NCI-H510A treated with DMSO at 0.1 percent for 48 hours (cell line): ENCODE measurements around the gene SLC34A1.
"Not testable (repeated sequence)": the region's sequence is repeated elsewhere in the genome, so short reads cannot be mapped to it uniquely, and the experiment has no call there.

Source experiments
- DNase-seq: peaks from one replicate; lab custom pipeline; 2025; lab: John Stamatoyannopoulos, UW

Gene SLC34A1, protein sequence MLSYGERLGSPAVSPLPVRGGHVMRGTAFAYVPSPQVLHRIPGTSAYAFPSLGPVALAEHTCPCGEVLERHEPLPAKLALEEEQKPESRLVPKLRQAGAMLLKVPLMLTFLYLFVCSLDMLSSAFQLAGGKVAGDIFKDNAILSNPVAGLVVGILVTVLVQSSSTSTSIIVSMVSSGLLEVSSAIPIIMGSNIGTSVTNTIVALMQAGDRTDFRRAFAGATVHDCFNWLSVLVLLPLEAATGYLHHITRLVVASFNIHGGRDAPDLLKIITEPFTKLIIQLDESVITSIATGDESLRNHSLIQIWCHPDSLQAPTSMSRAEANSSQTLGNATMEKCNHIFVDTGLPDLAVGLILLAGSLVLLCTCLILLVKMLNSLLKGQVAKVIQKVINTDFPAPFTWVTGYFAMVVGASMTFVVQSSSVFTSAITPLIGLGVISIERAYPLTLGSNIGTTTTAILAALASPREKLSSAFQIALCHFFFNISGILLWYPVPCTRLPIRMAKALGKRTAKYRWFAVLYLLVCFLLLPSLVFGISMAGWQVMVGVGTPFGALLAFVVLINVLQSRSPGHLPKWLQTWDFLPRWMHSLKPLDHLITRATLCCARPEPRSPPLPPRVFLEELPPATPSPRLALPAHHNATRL

DNA sequence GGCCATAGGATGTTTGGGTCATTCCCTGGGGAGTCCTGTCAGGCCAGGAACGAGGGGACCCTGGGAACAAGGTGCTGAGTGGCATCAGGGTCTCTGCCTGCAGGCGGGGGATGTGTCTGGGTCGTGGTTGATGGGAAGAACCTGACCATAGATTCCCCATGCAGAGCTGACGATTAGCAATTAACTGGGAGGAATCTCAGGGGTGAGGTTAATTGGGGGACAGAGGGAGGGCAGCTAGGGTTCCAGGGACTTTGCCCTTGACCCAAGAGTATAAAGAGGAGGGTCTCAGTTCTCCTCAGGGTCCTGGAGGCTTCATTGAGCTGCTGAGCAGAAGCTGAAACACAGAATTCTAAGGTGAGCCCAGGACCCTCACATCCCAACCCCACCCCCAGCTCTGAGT is at the start of gene SLC34A1:
Gene SLC34A1 (plus strand): TSS at position 301 of the 400 bp plus-strand sequence. CDS start 1,308 bp downstream, outside the sequence.
- no peak for DNase-seq

DNA sequence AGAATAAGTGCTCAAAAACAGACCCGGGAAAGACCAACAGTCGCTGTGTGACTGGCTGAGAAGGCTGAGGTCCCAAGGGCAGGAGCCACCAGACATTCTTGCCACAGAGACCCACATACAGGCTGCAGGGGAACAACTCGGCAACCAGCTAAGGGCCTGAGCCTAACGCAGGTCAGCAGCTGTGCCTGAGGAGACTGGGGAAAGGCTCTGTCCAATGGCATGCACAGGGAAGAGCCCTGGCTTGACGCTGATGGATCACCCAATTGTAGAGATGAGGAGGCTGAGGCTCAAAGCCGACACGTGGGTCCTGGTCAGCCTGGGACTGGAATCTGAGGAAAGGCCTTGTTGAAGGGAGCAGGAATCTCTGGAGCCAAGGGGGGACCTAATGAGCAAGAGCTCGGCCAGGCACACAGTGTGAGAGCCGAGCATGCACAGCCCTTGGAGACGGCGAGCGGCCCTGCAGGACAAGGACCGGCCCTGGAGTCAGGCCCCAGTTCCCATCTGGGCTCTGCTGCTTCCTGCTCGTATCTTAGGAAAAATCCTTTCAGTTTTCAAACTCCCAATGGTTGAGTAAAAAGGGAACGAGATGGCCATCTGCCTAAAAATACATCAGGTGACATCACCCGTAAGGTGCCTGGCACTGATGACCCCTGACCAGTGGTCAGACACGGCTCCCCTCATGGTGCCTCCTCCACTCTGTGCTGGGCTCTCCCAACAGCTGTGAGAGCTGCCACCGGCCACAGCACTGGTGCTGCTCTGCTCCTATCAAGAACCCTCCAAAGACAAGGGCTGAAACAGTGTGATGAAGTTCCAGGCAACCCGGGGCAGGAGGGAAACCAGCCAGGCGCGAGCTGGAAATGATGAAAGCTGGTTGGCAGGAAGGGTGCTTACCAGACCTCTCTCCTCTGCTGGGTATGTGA is 49.2 kb upstream of the SLC34A1 start:
- DNase-seq = no peak

GRCh38 chr5:177335701-177336065 is 48.6 kb upstream of the SLC34A1 start:
- no peak for DNase-seq

- no peak for DNase-seq
These were observed 48.1 kb upstream of the SLC34A1 start for GRCh38 chr5:177336112-177336511.

DNA sequence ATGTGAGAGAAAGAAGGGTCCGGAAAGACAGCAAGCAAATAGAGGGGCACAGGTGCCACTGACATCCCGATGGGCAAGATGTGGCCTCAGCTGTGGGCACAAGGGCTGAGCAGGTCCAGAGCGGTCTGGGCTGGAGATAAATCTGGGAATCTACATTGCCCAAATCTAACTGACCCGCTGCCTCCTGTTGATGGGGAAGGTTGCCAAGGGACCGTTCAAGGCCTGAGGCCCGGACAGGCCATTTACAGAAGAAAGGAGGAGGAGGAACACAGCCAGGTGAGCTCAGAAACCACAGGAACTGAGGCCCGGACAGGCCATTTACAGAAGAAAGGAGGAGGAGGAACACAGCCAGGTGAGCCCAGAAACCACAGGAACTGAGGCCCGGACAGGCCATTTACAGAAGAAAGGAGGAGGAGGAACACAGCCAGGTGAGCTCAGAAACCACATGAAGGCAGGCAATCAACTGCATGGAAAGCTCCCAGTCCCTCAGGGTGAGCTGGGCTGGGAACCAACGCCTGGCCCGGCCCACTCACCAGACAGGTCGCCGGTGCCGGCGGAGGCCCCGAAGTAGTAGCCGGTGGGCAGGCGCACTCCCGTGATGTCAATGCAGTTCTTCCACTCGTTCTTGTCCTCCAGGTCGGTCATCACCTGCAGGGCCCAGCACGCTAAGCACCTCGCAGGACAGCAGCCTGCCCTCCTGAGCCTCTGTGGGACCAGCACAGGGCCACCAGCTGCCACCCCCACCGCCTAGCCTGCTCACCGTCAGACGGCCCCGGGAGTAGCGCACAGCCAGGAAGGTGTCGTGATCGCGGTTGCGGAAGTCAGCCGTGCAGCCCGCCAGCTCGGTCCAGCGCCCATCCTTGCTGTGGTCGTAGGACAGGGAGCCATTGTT is 47.4 kb upstream of the SLC34A1 start:
- no peak for DNase-seq

GRCh38 chr5:177338251-177339106 is 45.8 kb upstream of the SLC34A1 start:
- DNase-seq = no peak

DNA sequence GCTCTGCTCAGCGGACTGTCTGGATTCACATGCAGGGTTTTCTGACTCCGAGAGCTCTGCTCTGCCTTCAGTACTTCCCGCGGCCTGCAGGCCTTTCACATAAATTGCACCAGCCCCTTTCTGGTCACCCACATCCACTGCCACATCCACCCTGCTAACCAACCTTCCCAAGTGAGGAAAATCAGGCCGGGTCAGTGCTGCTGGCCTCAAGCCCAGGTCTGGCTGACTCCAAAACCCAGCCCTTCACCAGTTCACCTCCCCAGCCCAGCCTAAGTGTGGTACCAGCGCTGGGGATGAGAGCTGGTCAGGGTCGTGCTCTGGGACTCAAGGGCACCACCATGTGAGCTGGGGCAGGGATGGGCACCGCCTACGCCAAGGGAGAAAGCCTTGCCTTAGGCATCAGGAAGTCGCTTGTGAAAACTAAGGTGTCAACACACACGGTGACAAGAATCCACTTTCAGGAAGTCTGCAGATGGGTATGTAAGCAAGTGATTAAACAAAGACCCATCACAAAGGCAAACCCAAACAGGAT is 45.1 kb upstream of the SLC34A1 start:
- DNase-seq = no peak

DNA sequence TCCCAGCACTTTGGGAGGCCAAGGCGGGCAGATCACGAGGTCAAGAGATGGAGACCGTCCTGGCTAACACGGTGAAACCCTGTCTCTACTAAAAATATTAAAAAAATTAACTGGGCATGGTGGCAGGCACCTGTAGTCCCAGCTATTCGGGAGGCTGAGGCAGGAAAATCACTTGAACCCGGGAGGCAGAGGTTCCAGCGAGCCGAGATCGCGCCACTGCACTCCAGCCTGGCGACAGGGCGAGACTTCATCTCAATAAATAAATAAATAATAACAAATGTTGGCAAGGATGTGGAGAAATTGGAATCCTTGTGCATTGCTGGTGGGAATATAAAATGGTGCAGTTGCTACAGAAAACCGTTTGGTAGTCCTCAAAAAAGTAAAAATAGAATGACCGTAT is 41.2 kb upstream of the SLC34A1 start:
- not testable (repeated sequence) for DNase-seq

- DNase-seq = no peak
These were observed 40.5 kb upstream of the SLC34A1 start for GRCh38 chr5:177343777-177344176.

DNA sequence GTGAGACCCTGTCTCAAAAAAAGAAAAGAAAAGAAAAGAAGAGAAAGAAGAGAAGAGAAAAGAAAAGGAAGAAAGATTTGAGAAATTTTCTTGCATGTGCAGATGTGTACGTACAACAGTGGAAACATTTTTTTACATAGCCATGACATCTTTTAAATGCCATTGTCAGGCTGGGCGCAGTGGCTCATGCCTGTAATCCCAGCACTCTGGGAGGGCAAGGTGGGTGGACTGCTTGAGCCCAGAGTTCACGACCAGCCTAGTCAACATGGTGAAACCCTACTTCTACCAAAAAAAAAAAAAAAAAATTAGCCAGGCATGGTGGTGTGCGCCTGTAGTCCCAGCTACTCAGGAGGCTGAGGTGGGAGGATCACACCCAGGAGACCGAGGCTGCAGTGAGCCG is 39.3 kb upstream of the SLC34A1 start:
- no peak for DNase-seq

GRCh38 chr5:177346820-177347219 is 37.4 kb upstream of the SLC34A1 start:
- no peak for DNase-seq

DNA sequence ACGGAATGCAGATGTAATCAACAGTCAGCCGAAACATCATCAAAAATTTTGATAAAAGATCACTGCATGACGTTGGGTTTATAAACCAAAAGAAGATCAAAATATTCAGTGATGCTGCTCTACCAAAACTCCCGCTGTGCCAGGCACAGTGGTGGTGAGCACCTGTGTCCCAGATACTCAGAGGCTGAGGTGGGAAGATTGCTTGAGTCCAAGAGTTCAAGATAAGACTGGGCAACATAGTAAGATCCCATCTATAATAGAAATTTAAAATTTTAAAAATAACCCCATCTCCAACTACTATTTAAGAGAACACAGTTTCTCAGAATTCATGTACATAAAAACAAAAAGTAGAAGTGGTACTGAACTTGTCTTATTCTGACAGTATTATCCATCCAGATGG is 36.5 kb upstream of the SLC34A1 start:
- DNase-seq = no peak

GRCh38 chr5:177349362-177349647 is 34.9 kb upstream of the SLC34A1 start:
- DNase-seq = no peak

DNA sequence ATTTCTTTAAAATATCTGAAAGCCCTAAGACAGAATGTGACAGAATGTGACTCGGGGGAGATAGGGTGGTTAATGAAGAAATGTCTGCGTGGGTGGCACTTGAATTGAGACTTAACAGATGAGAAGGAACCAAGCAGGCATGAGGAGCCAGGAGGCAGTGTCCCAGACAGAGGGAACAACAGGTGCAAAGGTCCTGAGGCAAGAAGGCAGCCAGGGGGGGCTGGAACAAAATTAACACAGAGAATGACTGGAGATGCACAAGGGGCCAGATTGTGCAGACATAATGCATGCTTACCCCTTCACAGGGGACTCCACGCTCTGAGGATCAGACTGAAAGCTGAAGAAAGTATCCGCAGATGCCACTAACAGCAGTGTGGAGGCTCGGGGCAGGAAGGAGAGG is 34.5 kb upstream of the SLC34A1 start:
- DNase-seq = no peak

DNA sequence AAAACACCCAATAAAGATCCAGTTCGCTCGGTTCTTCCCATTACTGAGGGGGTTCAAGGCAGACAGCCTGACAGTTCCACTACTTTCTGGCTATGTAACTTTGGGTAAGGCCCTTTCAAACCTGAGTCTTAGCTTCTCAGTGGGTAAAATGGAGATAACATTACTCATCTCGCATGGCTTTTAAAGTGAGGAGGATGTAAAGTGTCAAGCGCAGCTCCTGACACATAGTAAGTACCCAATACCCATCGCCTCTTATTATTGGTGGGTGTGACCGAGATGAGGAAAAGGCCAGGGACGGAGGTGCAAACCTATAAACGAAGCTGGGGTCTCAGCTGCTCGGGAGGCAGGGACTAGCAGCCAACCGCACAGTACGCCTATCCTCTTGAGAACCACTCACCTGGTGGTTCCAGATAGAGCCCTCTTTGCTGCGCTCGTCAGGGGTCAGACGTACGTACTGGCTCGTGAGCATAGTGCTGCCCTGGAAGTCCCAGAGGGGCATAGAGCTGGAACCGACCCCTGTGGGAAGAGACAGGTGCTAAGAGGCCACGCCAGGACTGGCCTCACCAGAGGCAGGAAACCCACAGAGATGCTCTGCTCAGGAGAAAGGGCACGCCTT is 33.4 kb upstream of the SLC34A1 start:
- no peak for DNase-seq

DNA sequence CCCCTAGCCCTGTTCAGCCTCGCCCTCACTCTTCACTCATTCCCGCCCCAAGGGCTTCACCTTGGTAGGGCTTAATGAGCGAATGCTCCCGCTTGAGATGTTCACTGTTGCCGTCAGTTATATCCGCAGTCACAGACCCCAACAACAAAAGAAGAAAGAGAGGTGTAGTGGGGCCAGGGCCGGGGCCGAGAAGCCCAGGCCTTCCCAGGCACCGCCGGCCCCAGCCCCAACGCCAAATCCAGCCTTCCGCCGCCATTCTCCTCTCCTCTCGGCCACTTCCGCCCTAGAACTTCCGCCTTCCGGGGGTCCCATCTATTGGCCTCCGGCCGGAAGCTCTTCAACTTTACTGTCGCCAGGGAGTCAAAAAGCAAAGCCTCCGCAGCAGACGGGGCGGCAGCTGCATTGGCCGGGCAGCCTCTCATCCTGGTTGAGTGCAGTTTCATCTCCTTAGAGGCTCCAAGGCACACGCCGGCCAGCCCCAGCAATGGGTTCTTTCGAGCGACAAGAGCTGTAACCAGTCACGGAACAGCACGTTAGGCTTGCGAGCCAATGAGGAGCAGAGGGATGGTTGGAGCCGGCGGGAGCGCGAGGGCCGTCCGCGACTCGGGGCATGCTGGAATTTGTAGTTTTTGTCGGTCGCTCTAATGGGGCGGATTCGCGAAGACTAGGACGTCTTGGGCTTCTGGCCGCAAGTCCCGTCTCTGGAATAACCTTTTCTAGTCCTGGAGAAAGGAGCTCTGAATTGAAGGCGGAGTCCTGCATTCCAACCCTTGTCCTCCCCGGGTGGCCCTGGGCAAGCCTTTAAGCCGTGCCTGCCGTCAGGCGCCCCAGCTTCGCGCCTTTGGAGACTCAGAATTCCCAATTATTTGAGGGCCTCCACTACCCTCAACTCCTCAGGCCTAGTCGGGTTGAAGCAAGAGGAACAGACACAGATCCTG is 32.6 kb upstream of the SLC34A1 start, which contains the start of gene LMAN2:
Gene LMAN2 (minus strand): TSS at position 277 of the 938 bp plus-strand sequence. CDS start 21 bp downstream, at position 256.
- DNase-seq = peak; percentile 83

- no peak for DNase-seq
These were observed 31.1 kb upstream of the SLC34A1 start for GRCh38 chr5:177353093-177353492.

- DNase-seq = no peak
These were observed 30.0 kb upstream of the SLC34A1 start for GRCh38 chr5:177354256-177354655.

GRCh38 chr5:177354711-177355110 is 29.5 kb upstream of the SLC34A1 start:
- no peak for DNase-seq
